Activated T-cell treated with anti-CD3 and anti-CD28 coated beads, Interleukin-2, amount 50 U/mL, for 4 hours (primary cell): ENCODE measurements around the gene GDAP1L1. TPM values are rescaled to one million over a fixed set of nuclear protein-coding genes. Genes with fewer than 3 reads are reported as not detected.

Source experiments
- ATAC-seq, 2 donors: fragments of 200-7000 bp; cut with Tn5 transposase; one replicate each; pipeline ENCODE4 v1.10.0; 2021
- DNase-seq: peaks from one replicate; pipeline ENCODE4 v3.0.0-alpha.2; 2020
- H3K27me3 Mint-ChIP-seq: one replicate; pipeline ENCODE4 v1.8.0; 2021; ENCODE audit warnings: low read depth, mixed read lengths
- H3K36me3 Mint-ChIP-seq: one replicate; pipeline ENCODE4 v1.8.0; 2022; ENCODE audit warnings: mixed read lengths; ENCODE audit not compliant: insufficient read depth
- H3K4me1 Mint-ChIP-seq: one replicate; pipeline ENCODE4 v1.8.0; 2021; ENCODE audit warnings: low read depth, mixed read lengths
- H3K4me3 Mint-ChIP-seq: one replicate; pipeline ENCODE4 v1.8.0; 2021; ENCODE audit warnings: mild to moderate bottlenecking, moderate library complexity, mixed read lengths
- H3K9me3 Mint-ChIP-seq: one replicate; pipeline ENCODE4 v1.8.0; 2021; ENCODE audit warnings: mixed read lengths
- total RNA-seq, 3 donors: library from RNA; stranded (reverse); gene quantifications; one replicate each; pipeline ENCODE4 v1.2.1, GENCODE V29; 2021

The GDAP1L1 gene
- total RNA-seq, 3 donors from 2014 or later = not detected

- Mint-ChIP-seq H3K4me3 (peak overlapping the region; percentile 99), H3K27me3 (no peaks in the 10 kb centered on the region), H3K9me3 (no peaks in the 10 kb centered on the region), H3K4me1 (peaks cover 66% of the 10 kb centered on the region), H3K36me3 (peaks cover 10% of the 10 kb centered on the region)
- ATAC-seq (no peak), DNase-seq (no peak)
Observed at GRCh38 chr20:44211177-44212039, 35.7 kb upstream of the GDAP1L1 start.

GRCh38 chr20:44212792-44213191, 34.3 kb upstream of the GDAP1L1 start:
- no peaks in the 10 kb centered on the region for H3K27me3 Mint-ChIP-seq
- H3K36me3 Mint-ChIP-seq = peaks cover 9% of the 10 kb centered on the region
- no peak overlapping the region for H3K4me3 Mint-ChIP-seq
- ATAC-seq (no peak), DNase-seq (no peak)
- H3K4me1 Mint-ChIP-seq = peaks cover 64% of the 10 kb centered on the region
- no peaks in the 10 kb centered on the region for H3K9me3 Mint-ChIP-seq

- Mint-ChIP-seq H3K36me3 (peaks cover 9% of the 10 kb centered on the region), H3K9me3 (no peaks in the 10 kb centered on the region), H3K4me1 (peaks cover 67% of the 10 kb centered on the region), H3K27me3 (no peaks in the 10 kb centered on the region), H3K4me3 (peak overlapping the region; percentile 1)
- ATAC-seq (no peak), DNase-seq (peak; percentile 69)
Observed at GRCh38 chr20:44215125-44215524, 32.0 kb upstream of the GDAP1L1 start.

GRCh38 chr20:44217342-44218092, 29.6 kb upstream of the GDAP1L1 start:
- Mint-ChIP-seq H3K27me3 (no peaks in the 10 kb centered on the region), H3K9me3 (no peaks in the 10 kb centered on the region), H3K36me3 (peaks cover 9% of the 10 kb centered on the region), H3K4me1 (peaks cover 60% of the 10 kb centered on the region), H3K4me3 (peak overlapping the region; percentile 76)
- ATAC-seq = peak; percentile 63 to 69
- DNase-seq = peak; percentile 50

GRCh38 chr20:44218446-44218845, 28.7 kb upstream of the GDAP1L1 start:
- H3K36me3 Mint-ChIP-seq = peaks cover 9% of the 10 kb centered on the region
- H3K4me3 Mint-ChIP-seq = peak overlapping the region; percentile 76
- peak; percentile 51 for ATAC-seq
- peaks cover 56% of the 10 kb centered on the region for H3K4me1 Mint-ChIP-seq
- no peaks in the 10 kb centered on the region for H3K9me3 Mint-ChIP-seq
- no peaks in the 10 kb centered on the region for H3K27me3 Mint-ChIP-seq
- peak; percentile 22 for DNase-seq

GRCh38 chr20:44219170-44219730, 27.9 kb upstream of the GDAP1L1 start:
- Mint-ChIP-seq H3K9me3 (no peaks in the 10 kb centered on the region), H3K4me1 (peaks cover 56% of the 10 kb centered on the region), H3K27me3 (no peaks in the 10 kb centered on the region), H3K36me3 (peaks cover 9% of the 10 kb centered on the region), H3K4me3 (peak overlapping the region; percentile 22)
- DNase-seq (no peak), ATAC-seq (peak; percentile 15 to 32)

- Mint-ChIP-seq H3K9me3 (no peaks in the 10 kb centered on the region), H3K4me1 (peaks cover 55% of the 10 kb centered on the region), H3K27me3 (no peaks in the 10 kb centered on the region), H3K4me3 (no peak overlapping the region), H3K36me3 (peaks cover 9% of the 10 kb centered on the region)
- DNase-seq (no peak), ATAC-seq (no peak)
Observed at GRCh38 chr20:44219791-44220190, 27.3 kb upstream of the GDAP1L1 start.

GRCh38 chr20:44221368-44221954, 25.6 kb upstream of the GDAP1L1 start:
- H3K27me3 Mint-ChIP-seq = no peaks in the 10 kb centered on the region
- peaks cover 2% of the 10 kb centered on the region for H3K36me3 Mint-ChIP-seq
- H3K4me3 Mint-ChIP-seq = no peak overlapping the region
- H3K9me3 Mint-ChIP-seq = no peaks in the 10 kb centered on the region
- ATAC-seq = no peak
- H3K4me1 Mint-ChIP-seq = peaks cover 42% of the 10 kb centered on the region
- no peak for DNase-seq

- H3K9me3 Mint-ChIP-seq = no peaks in the 10 kb centered on the region
- no peak for ATAC-seq
- H3K4me3 Mint-ChIP-seq = no peak overlapping the region
- H3K4me1 Mint-ChIP-seq = peaks cover 40% of the 10 kb centered on the region
- H3K36me3 Mint-ChIP-seq = peaks cover 2% of the 10 kb centered on the region
- no peak for DNase-seq
- H3K27me3 Mint-ChIP-seq = no peaks in the 10 kb centered on the region
Observed at GRCh38 chr20:44222027-44222426, 25.1 kb upstream of the GDAP1L1 start.

- no peak for DNase-seq
- Mint-ChIP-seq H3K4me1 (peaks cover 32% of the 10 kb centered on the region), H3K36me3 (no peaks in the 10 kb centered on the region), H3K9me3 (no peaks in the 10 kb centered on the region), H3K27me3 (no peaks in the 10 kb centered on the region), H3K4me3 (no peak overlapping the region)
- ATAC-seq = no peak
Observed at GRCh38 chr20:44222633-44223368, 24.3 kb upstream of the GDAP1L1 start.

GRCh38 chr20:44223721-44224120, 23.4 kb upstream of the GDAP1L1 start:
- DNase-seq (no peak), ATAC-seq (no peak)
- H3K4me3 Mint-ChIP-seq = no peak overlapping the region
- no peaks in the 10 kb centered on the region for H3K36me3 Mint-ChIP-seq
- no peaks in the 10 kb centered on the region for H3K9me3 Mint-ChIP-seq
- no peaks in the 10 kb centered on the region for H3K27me3 Mint-ChIP-seq
- peaks cover 23% of the 10 kb centered on the region for H3K4me1 Mint-ChIP-seq

- Mint-ChIP-seq H3K4me1 (peaks cover 14% of the 10 kb centered on the region), H3K27me3 (no peaks in the 10 kb centered on the region), H3K36me3 (no peaks in the 10 kb centered on the region), H3K9me3 (no peaks in the 10 kb centered on the region), H3K4me3 (no peak overlapping the region)
- ATAC-seq (no peak), DNase-seq (no peak)
Observed at GRCh38 chr20:44224637-44225036, 22.5 kb upstream of the GDAP1L1 start.

- no peak for DNase-seq
- Mint-ChIP-seq H3K4me1 (peaks cover 5% of the 10 kb centered on the region), H3K9me3 (no peaks in the 10 kb centered on the region), H3K36me3 (no peaks in the 10 kb centered on the region), H3K4me3 (no peak overlapping the region), H3K27me3 (no peaks in the 10 kb centered on the region)
- ATAC-seq = no peak
Observed at GRCh38 chr20:44228465-44229258, 18.4 kb upstream of the GDAP1L1 start.
